Measurements from ENCODE around the gene ARFGAP3.

GRCh38 chr22:42847110-42847509 lies 10.0 kb downstream of the ARFGAP3 start:
- TF ChIP-seq, protein P1, sequence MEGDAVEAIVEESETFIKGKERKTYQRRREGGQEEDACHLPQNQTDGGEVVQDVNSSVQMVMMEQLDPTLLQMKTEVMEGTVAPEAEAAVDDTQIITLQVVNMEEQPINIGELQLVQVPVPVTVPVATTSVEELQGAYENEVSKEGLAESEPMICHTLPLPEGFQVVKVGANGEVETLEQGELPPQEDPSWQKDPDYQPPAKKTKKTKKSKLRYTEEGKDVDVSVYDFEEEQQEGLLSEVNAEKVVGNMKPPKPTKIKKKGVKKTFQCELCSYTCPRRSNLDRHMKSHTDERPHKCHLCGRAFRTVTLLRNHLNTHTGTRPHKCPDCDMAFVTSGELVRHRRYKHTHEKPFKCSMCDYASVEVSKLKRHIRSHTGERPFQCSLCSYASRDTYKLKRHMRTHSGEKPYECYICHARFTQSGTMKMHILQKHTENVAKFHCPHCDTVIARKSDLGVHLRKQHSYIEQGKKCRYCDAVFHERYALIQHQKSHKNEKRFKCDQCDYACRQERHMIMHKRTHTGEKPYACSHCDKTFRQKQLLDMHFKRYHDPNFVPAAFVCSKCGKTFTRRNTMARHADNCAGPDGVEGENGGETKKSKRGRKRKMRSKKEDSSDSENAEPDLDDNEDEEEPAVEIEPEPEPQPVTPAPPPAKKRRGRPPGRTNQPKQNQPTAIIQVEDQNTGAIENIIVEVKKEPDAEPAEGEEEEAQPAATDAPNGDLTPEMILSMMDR (conservative IDR thresholded peaks at IDR 0.05; ENCODE audit: low read depth, low read length) = no peak
- TF ChIP-seq EZH2 (IDR thresholded peaks at IDR 0.05; ENCODE audit: borderline replicate concordance, low read depth, low read length, poor library complexity, severe bottlenecking) = no peak
